HG02870 (cell line): ENCODE data around the gene SLC35E1.
"Not testable (repeated sequence)": the region's sequence is repeated elsewhere in the genome, so short reads cannot be mapped to it uniquely, and the experiment has no call there.

Experiments used
- ATAC-seq: cut with Tn5 transposase; IDR thresholded peaks from one replicate; pipeline ENCODE4 v1.9.1; 2021; ENCODE audit warnings: mild to moderate bottlenecking, moderate library complexity; ENCODE audit not compliant: unreplicated experiment

SLC35E1 gene

DNA sequence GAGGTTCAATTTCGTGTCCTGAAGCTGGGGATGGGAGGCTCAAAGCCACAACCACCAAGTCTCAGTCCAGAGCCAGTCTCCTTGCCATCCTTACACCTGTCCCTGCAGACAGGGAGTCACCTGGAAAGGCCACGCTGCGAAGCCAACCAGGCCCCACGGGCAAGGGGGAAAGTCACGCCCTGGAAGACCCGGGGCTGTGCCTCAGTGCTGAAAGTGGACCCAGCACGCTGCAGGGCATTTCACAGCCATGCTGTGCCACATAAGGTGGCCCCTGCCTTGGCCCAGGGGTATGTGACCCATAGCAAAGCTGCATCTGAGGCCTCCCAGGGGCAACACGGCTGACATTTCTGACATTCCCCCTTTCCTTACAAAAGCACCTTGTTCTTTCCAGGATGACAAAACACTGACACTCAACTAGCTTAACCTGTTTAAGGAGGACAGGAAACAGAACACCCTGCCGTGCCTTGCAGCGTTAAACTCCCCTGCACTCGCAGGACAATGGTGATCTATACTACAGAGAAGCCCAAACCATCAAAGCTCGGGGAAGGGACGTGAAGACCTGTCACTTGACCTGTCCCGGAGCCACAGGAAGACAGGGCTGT lies 44.8 kb downstream of the SLC35E1 start:
- ATAC-seq, result no peak

DNA sequence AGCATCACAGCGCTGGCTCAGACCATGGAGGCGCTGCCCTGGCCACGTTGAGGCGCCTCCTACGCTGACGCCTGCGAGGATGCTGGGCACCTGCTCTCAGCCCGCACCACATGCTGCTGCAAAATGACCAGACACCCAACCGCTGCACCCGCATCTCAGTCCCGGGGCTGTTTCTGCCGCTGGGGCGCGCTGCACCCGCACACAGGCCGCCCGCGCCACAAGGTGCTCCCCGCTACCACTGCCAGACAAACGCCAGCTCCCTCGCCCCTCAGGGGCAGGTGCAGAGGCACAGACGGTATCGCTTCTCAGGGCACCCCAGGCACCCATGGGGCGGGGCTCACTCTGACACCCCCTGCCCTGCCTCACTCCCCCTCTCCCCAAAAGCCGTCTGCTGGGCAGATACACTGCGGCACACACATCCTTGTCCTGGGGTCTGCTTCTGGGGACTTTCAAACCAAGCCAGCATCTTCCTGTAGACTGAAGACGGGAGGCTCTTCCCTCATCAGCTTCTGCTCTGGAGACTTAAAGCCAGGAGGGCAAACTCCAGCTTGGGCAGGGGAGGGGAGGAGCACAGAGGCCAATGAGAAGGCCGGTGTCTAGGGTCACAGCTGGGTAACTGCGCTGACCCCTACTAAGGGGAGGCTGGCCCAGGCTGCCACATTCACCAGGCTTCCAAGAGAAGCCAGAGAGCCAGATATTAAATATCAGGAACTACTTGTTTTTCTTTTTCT lies 46.3 kb downstream of the SLC35E1 start:
- ATAC-seq, result no peak

DNA sequence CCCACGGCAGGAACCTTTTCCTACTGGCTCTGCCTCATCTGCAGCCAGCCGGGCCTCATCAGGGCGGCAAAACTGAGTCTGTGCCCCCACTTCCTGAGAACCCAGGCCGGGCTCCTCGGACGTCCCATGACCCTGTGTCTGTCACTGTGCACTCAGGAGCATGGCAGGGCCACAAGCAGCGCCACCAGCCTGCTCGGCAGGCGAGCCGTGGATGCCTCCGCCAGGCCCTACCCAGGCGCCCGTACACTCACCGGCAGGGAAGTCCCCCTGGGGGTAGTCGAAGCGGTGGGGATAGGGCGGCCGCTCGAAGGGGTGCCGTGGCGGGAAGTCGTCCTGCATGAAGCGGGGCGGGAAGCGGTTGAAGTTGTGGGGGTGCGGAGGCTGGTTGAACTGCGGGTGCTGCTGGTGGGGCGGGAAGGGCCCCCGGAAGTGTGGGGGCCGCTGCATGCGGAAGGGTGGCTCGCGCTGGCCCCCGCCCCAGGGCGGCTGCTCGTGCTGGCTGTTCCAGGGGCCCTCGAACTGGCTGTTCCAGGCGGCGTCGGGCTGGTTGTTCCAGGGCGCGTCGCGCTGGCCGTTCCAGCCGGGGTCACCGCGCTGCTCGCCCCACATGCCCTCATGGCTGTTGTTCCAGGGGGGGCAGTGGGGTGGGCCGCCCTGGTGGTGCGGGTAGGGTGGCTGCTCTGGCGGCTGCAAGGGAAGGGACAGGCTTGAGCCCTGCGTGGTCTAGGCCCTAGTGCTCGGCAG lies 47.1 kb downstream of the SLC35E1 start:
- no peak for ATAC-seq

DNA sequence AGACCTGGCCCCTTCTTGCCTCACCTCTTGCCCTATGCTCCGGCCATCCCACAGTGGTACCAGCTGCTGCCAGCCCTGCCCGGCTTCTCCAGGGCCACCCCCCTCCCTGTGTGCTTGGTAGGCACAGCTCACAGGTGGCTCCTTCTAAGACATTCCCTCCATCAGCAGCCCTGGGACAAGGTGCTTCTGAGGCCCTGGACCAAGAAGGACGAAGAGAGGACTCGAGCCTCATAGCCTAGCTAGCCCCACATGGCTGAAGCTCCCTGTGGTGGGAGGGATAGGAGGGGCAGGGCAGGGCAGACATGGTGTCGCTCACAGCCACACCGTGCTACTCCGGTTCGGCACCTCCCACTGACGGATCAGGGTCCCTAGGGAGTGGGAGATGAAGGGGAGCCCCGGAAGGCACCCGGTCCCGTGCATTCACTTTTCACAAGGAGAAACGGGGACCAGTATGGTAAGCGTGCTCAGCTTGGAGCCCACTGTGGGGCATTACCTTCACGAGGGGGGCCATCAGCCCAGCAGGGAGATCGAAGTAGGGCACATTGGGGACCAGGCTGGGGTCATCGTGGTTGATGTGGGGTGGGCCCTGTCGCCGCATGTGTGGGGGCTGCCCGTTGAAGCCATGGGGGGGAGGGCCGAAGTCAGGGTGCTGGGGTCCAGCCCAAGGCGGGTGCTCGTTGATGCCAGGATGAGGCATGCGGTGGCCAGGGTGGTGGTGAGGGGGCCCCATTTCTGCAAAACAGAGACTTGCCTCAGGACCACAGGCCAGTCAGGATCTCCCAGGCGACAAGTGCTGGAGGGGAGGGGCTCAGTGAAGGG lies 49.4 kb downstream of the SLC35E1 start:
- ATAC-seq, result no peak

DNA sequence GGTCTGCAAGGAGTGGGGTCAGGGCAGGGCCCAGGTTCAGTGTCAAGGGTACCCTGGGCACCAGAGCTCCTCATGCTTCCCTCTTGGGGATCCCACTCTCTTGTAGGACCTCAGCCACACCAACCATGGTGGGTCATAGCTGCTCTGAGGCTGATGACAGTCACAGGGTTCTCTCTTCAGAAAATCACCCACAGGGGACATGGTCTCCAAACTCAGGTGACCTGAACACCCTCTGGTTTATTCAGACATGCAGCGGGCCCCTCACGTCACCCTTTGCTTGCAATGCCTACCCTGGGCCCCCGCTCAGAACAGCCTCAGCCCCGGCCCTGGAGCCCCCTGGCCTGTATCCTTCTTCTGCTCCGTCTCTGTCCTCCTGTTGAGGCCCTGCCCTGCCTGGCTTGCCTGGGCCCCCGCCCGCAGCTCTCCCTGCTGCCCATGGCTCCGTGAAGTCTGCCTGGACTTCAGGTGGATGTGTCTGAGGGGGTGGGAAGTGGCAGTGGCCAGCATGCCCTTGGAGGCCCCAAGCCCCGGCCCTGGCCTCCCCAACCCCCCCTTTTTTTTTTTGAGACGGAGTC lies 50.4 kb downstream of the SLC35E1 start:
- no peak for ATAC-seq

DNA sequence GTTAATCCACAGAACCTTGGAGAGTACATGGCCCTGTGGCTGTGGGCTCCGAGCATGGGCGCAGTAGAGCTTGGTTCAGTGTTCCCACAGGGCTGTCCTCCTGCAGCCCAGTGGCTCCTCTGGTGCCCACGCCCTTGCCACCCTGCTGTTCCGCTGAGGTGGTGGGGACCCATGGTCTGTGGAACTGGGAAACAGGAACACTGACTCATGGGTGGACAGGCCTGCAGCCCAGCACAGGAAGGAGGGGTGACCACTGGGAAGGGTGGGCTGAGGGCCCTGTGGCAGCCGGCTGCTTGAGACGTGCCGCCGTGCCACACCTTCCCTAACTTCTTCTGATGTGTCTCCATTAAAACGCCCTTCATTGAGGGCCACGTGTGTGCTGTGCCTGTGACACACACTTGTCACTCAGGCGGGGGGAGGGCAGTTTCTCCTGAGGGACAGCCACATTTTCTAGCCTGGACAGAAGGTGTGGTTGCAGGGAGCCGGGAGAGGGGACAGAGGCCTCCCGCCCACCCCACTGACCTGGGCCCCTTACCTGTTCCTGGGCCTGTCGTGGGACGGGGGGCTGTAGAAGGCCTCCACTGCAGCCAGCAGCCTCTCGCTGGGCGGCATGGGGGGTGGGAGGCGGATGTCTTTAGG lies 51.1 kb downstream of the SLC35E1 start:
- ATAC-seq, result no peak

DNA sequence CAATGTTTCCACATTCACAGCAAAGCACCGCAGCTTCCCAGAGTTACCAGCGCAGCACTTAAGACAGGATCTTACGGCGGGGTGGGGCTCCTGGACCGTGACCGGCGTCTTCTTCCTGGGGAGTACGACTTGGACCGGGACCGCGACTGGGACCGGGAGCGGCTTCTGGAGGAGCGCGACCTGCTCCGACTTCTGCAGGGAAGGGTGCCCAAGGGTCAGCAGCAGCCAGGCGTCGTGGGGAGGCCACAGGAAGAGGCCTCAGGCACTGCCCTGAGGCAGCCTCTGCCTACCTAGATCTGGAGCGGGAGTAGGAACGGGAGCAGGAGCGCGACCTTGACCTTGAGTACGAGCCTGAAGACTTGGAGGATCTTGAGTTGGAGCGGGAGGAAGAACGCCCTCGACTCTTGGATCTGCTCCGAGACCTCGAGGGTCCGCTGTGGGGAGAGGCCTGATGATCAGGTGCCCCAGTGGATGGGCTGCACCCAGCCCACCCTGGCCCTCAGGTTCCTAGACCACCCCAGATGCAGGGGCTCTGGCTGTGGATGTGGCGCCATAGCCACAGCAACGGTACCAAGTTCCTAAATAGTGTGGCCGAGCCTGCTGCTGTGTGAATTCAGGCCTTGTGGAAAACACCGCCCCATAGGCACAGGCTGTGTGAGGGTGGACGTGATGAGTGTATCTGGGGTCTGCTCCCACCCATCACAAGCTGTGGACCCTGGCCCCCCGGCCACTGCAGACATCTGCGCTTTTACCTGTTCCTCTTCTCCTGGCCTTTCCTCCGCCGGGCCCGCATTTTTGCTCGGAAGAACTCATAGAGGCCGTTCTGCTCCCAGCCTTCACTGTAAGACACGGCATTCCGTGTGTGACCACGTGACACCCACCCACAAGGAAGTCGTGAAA lies 51.9 kb downstream of the SLC35E1 start:
- ATAC-seq, result no peak

DNA sequence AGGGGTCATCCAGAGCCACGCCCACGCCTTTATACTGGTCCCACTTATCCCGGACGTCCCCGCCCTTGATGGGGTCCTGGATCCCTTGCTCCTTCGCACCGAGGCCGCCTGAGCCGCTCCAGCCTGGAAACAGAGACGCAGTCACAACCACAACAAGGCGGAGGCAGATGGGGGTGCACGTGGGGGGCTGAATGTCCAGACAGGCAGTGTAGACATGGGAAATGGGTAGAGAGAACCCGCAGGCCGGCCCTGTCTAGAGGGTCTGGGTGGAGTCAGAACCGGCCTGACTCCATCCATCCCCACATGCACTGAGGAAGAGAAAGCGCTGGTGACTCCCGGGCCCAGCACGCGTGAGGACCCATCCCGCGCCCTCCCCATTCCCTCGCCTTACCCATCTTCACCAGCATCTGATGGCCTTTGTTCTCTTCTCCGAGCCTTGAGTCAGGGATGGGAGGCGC lies 53.0 kb downstream of the SLC35E1 start:
- ATAC-seq, result no peak

DNA sequence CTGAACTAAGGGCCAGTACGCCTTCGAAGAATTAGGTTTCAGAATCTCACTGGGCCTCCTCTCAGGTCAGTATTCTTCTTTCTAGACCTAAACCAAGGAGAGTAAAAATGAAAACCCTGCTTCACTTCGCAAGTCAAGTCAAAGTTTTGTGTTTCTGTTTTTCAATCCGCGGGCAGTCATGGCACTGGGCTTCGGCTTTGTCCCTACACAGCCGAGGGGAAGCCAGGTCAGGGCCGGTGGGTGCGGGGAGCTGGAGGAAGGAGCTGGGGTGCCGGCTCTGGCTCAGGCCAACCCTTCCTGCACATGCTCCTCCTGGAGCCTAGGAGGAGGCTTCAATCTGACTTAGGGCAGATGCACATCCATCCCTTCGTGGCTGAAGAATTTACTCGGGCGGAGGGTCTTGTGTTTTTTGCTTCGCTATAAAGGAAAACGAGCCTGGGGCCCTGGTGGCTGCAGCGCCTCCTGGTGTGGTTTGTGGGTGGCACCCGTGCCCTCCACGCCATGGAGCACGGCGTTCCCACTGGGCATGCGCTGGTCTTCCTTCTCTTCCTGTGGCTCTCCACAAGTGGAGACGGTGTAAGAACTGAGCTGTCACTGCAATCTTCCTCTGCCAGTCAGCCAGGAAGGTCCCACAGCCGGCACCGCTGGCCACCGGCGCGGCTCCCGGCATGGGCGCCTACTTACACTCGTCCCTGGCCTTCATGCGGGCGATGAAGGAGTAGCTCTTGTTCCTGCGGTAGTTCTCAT lies 53.6 kb downstream of the SLC35E1 start:
- ATAC-seq, result no peak

DNA sequence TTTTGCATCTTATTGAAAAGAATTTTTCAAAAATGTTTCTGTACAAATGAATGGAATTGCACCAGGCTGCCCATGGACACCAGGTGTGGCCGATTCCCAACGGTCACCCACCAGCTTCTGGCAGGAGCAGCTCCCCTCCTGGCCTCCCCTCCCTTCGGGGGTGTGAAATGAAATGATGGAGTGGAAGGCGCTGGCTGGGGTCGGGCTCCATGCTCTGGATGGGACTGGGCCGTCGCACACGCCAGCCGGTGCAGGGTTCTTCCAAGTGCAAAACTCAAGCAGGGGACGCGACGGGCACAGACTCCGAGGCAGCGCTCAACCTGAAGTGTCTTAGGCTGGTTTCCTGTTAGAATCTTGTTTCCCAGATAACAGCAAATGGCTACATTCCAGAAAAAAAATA lies 54.2 kb downstream of the SLC35E1 start:
- ATAC-seq, result no peak

DNA sequence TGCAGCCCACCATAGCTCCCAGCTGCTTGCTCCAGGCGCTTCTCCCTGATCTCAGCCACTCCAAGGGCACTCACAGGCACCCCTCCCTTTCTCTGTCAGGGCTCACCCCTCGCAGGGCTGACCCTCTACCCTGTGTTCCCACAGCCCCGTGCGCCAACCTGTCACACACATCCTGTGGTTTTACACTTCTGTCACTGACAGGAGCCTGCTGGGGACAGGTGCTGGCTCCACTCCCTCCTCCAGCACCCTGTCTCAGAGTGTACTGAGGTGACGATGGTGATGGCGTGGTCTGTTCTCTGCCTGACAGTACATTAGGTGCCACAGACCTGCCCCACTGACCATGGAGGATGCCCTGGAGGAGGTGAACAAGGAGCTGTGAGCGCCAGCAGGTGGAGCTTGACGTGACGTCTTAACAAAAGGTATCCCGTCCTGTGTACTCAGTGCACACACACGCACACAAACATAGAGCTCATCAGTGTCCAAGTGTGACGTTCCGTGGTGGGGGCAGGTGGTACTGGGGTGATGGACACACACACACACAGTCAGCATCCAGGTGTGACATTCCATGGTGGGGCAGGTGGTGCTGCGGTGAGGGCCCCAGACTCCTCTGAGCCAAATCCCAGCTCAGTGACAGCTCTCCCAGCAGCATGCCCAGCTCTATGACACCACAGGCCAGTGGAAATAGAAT lies 55.1 kb downstream of the SLC35E1 start:
- ATAC-seq, result no peak

DNA sequence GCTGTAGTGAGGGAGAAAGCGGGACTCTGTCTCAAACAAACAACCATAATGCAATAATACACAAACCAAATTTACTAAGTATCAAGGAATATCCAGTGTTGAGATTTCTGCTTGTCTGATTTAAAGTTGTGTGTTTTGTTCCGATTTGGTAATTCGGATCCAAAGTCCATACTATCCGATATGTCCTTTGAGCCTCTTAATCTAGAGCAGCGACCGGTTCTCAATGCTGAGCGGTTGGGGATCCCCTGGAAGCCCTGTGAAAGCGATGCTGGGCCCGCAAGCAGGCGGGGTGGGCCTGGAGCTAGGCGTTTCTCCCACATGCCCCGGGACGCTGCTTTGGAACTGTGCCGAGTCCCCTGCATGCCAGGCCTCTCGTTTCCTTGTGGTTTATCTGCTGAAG lies 55.8 kb downstream of the SLC35E1 start:
- ATAC-seq, result no peak

DNA sequence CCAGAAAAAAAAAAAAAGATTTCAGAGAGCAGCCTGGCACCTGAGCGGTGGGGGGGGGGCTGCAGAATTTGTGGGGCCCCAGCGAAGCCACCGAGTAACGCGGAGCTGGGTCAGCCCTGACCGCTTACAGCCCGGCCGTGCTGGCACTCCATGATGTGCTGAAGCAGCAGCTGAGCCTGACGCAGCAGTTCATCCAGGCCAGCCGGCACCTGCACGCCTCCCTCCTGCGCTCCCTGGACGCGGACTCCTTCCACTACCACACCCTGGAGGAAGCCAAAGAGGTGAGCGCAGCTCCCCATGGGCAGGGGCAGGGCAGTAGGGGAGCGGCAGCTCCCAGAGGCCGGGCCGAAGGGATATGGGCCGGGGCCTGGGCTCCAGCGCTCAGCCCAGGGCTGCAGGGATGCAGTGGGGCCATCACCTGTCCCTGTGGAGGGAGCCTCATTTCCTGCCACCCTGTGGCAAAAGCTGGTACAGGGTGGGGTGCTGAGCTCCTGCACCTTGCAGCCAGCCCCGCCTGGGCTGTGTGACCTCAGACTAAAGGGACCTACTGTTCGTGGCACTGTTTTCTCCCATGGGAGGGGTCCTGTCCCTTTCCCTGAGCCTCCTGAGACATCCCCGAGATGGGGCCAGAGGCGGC lies 57.7 kb downstream of the SLC35E1 start:
- no peak for ATAC-seq

DNA sequence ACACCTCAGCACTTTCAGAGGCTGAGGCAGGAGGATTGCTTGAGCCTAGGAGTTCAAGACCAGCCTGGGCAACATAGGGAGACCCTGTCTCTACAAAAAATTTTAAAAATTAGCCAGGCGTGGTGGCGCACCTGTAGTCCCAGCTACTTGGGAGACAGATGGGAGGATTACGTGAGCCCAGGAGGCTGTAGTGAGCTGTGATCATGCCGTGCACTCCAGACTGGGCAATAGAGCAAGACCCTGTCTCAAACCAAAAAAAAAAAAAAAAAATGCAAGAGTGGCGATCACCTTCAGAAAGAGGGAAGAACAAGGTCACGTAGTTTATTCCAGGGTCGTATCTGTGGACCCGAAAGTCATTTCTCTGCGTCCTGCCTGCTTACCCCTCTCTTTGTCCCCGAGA lies 59.6 kb downstream of the SLC35E1 start:
- ATAC-seq, result not testable (repeated sequence)

DNA sequence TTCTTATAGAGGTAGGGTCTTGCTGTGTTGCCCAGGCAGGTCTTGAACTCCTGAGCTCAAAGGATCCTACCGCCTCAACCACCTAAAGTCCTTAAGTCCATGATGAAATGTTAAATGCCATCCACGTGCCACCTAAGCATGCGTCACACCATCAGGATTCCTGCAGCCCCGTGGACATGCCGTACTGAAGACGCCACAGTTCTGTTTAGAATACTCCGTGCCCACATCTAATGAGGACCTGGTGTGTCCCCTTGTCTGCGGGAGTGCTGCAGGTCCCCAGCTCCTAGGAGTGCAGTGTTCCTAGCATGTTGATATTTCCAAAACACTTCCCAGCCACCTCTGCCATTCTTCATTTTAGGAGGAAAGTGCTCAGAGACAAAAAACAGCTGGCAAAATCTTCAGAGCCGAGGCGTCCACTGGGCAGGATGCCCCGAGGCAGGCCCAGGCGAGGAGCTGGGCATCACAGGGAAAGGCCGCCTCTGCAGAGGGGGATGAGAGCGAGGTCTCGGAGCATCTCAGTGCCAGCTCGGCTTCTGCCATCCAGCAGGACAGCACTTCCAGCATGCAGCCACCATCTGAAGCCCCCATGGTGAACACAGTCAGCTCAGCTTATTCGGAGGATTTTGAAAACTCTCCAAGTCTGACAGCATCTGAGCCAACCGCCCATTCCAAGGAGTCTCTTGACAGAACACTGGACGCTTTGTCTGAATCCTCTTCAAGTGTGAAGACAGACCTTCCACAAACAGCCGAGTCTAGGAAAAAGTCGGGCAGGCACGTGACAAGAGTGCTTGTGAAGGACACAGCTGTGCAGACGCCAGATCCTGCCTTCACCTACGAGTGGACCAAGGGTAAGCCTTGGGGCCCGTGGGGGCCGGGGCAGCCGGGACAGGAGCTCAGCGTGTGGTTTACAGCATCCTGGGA lies 62.8 kb downstream of the SLC35E1 start:
- no peak for ATAC-seq

DNA sequence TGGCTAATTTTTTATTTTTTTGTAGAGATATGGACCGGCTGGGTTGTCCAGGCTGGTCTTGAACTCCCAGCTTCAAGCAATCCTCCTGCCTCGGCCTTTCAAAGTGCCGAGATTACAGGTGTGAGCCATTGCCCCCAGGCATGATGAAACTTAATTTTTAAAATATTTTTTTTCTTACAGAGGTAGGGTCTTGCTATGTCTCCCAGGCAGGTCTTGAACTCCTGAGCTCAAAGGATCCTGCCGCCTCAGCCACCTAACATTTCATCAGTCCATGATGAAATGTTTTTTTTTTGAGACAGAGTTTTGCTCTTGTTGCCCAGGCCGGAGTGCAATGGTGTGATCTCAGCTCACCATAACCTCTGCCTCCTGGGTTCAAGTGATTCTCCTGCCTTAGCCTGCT lies 63.7 kb downstream of the SLC35E1 start:
- ATAC-seq, result no peak

DNA sequence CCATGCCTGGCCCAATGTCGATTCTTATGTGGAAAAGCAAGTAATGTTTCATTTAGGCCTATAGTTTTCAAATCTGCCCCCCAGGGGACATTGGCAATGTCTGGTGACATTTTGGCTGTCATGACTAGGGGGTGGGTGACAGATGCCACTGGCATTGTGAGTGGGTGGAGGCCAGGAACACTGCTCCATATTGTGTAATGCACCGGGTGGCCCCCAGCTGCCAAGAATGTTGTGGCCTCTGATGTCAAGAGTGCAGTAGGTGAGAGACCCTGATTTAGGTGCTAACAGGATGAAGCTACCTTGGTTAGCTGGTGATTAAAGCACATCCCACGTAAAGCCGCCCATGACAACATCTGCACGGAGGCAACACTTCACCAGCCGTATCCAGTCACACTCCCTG lies 65.3 kb downstream of the SLC35E1 start:
- no peak for ATAC-seq
